GM12891 (cell line): ENCODE data around the gene SLC9A8.

Experiments
- POLR2A ChIP-seq: IDR thresholded peaks from 2 replicates; pipeline ENCODE4 v1.6.1; 2011; ENCODE audit warnings: low read depth, low read length, control low read depth
- POLR2AphosphoS5 ChIP-seq: IDR thresholded peaks from 2 replicates; pipeline ENCODE4 v1.6.1; 2011; ENCODE audit warnings: low read depth, low read length, control low read depth

DNA sequence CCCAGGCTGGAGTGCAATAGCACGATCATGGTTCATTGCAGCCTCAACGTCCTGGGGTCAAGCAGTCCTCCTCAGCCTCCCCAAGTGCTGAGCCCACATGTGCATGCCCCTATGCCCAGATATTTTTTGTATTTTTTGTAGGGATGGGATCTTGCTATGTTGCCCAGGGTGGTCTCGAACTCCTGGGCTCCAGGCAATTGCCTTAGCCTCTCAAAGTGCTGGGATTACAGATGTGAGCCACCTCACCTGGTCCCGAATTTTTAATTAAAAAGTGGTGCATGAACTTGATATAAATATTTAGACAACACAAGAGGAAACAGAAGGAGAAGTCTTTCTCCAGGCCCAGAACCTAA is 116.5 kb downstream of the SLC9A8 start:
- TF ChIP-seq POLR2A = no peak
- no peak for TF ChIP-seq POLR2AphosphoS5
